Sigmoid colon (tissue), 7 donors: ENCODE data around the gene COG4. TPM values are rescaled to one million over a fixed set of nuclear protein-coding genes. Genes with fewer than 3 reads are reported as not detected.

ENCODE experiments used
- DNase-seq: peaks from one replicate; pipeline ENCODE4 v3.0.0-alpha.2; 2019
- H3K27ac ChIP-seq, 4 donors: fragments of 200-600 bp; sonication (generic); one replicate each; pipeline ENCODE4 v1.5.1; 2016 to 2019; ENCODE audit warnings: mild to moderate bottlenecking in 1 of 4
- H3K27me3 ChIP-seq, 3 donors: fragments of 200-600 bp; sonication (generic); one replicate each; pipeline ENCODE4 v1.5.1; 2019; ENCODE audit warnings: mild to moderate bottlenecking in 1 of 3
- H3K36me3 ChIP-seq, 4 donors: fragments of 200-600 bp; sonication (generic); one replicate each; pipeline ENCODE4 v1.5.1; 2016 to 2019
- H3K4me1 ChIP-seq, 4 donors: fragments of 200-600 bp; sonication (generic); one replicate each; pipeline ENCODE4 v1.5.1; 2017 to 2019
- H3K4me3 ChIP-seq, 4 donors: fragments of 200-600 bp; sonication (generic); one replicate each; pipeline ENCODE4 v1.5.1; 2017 to 2019; ENCODE audit warnings: mild to moderate bottlenecking in 2 of 4, moderate library complexity in 1 of 4
- H3K9me3 ChIP-seq, 4 donors: fragments of 200-600 bp in 3 of 4; sonication (generic) in 3 of 4; one replicate each; pipeline versions ENCODE4 v1.5.1 to v1.6.1; 2013 to 2019
- CTCF ChIP-seq, 4 experiments: fragments of 450-650 bp in 3 of 4; fragments of 200-600 bp in 1 of 4; IDR thresholded peaks; one replicate each; pipeline ENCODE4 v1.5.1; 2016 to 2019; ENCODE audit warnings: antibody characterized with exemption in 4 of 4, mild to moderate bottlenecking in 3 of 4, moderate library complexity in 2 of 4
- EP300 ChIP-seq, 4 donors: sonication (generic); formaldehyde crosslinking; IDR thresholded peaks; one replicate each; pipeline ENCODE4 v1.6.1; 2017; ENCODE audit warnings: antibody characterized with exemption in 4 of 4
- POLR2A ChIP-seq, 2 donors: fragments of 450-650 bp; IDR thresholded peaks; one replicate each; pipeline ENCODE4 v1.6.1; 2016; ENCODE audit warnings: antibody characterized with exemption in 2 of 2, mild to moderate bottlenecking in 2 of 2, moderate library complexity in 2 of 2
- POLR2AphosphoS5 ChIP-seq, 4 donors: sonication (generic); formaldehyde crosslinking; IDR thresholded peaks; one replicate each; pipeline ENCODE4 v1.6.1; 2017; ENCODE audit warnings: antibody characterized with exemption in 4 of 4
- WGBS, 2 donors: extraction: QIAGEN DNeasy Blood & Tissue Kit; methylation state at CpG; one replicate each; pipeline ENCODE4 v1.1.7; 2013; 5-methylcytosine and 5-hydroxymethylcytosine counted together
- intact Hi-C: fragments of 100-400 bp; cut with DNase I; formaldehyde crosslinking; loops from one replicate; pipeline ENCODE4 v1.15.1; 2023
- polyA plus RNA-seq, 3 donors: library from polyadenylated mRNA; stranded (reverse); fragments of 200-250 nt; gene quantifications; one replicate each; pipeline ENCODE4 v1.2.3, GENCODE V29; 2013
- total RNA-seq, 4 donors: library from RNA; depleted of rRNA; stranded (reverse); fragments of >200 nt; gene quantifications; one replicate each; pipeline ENCODE4 v1.1.0, GENCODE V29; 2016
- donor health status: healthy with polysubstance abuse.
- donor health status: Bipolar disorder and iron deficiency.
- donor health status: healthy.

The COG4 gene
- total and polyA plus RNA-seq, 7 donors: 25.2 to 51.0 (median 32.7) TPM

- H3K27ac ChIP-seq: no peak overlapping the region
- DNase-seq: no peak
- no peaks in the 10 kb centered on the region for H3K27me3 ChIP-seq
- no peaks in the 10 kb centered on the region for H3K4me1 ChIP-seq
- H3K9me3 ChIP-seq: no peaks in the 10 kb centered on the region
- H3K36me3 ChIP-seq: peaks cover 9 to 81% (median 24%) of the 10 kb centered on the region in 4 donors
- intact Hi-C loops: no loop called here
- 91% methylated on average over 5 of the region's 5 CpGs for WGBS, 2 donors
- TF ChIP-seq CTCF (IDR thresholded peaks at IDR 0.05) (no peak), EP300 (IDR thresholded peaks at IDR 0.05) (no peak), POLR2AphosphoS5 (IDR thresholded peaks at IDR 0.05) (no peak), POLR2A (IDR thresholded peaks at IDR 0.05) (no peak)
- H3K4me3 ChIP-seq: no peak overlapping the region
These were observed 39.9 kb downstream of the COG4 start for GRCh38 chr16:70483426-70483825.

DNA sequence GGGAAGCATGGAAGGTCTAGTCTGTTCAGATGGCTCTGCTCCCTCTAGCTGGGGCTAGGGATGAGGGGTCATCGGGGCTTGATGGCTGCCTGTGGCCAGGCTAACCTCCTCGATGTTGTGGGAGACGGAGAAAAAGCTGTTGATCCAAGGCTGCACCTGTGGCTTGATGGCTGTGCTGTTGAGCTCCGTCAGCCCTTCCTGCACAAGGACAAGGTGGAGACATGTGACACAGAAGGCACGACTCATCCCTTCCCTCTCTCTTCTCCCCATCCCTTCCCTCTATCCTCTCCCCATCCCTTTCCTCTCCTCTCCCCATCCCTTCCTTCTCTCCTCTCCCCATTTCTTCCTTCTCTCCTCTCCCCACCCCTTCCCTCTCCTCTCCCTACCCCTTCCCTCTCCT, 40.7 kb downstream of the COG4 start:
- H3K27ac ChIP-seq: no peak overlapping the region
- no peaks in the 10 kb centered on the region for H3K27me3 ChIP-seq
- H3K9me3 ChIP-seq: no peaks in the 10 kb centered on the region
- H3K4me1 ChIP-seq: no peaks in the 10 kb centered on the region
- intact Hi-C loops: no loop called here
- H3K36me3 ChIP-seq: peaks cover 9 to 82% (median 24%) of the 10 kb centered on the region in 4 donors
- H3K4me3 ChIP-seq: no peak overlapping the region
- DNase-seq: no peak
- WGBS, 2 donors: 86 to 87% methylated on average over 5 of the region's 5 CpGs
- TF ChIP-seq POLR2AphosphoS5 (IDR thresholded peaks at IDR 0.05): no peak
- no peak for TF ChIP-seq POLR2A (IDR thresholded peaks at IDR 0.05)
- no peak for TF ChIP-seq EP300 (IDR thresholded peaks at IDR 0.05)
- no peak for TF ChIP-seq CTCF (IDR thresholded peaks at IDR 0.05)

- 67 to 91% methylated on average over 7 of the region's 7 CpGs for WGBS, 2 donors
- TF ChIP-seq EP300 (IDR thresholded peaks at IDR 0.05) (no peak), POLR2A (IDR thresholded peaks at IDR 0.05) (no peak), POLR2AphosphoS5 (IDR thresholded peaks at IDR 0.05) (no peak), CTCF (IDR thresholded peaks at IDR 0.05) (no peak)
- intact Hi-C loops: no loop called here
- H3K36me3 ChIP-seq: peaks cover 9 to 82% (median 24%) of the 10 kb centered on the region in 4 donors
- H3K27ac ChIP-seq: no peak overlapping the region
- H3K9me3 ChIP-seq: no peaks in the 10 kb centered on the region
- no peaks in the 10 kb centered on the region for H3K27me3 ChIP-seq
- no peaks in the 10 kb centered on the region for H3K4me1 ChIP-seq
- no peak overlapping the region for H3K4me3 ChIP-seq
- no peak for DNase-seq
These were observed 41.3 kb downstream of the COG4 start for GRCh38 chr16:70481929-70482536.

DNA sequence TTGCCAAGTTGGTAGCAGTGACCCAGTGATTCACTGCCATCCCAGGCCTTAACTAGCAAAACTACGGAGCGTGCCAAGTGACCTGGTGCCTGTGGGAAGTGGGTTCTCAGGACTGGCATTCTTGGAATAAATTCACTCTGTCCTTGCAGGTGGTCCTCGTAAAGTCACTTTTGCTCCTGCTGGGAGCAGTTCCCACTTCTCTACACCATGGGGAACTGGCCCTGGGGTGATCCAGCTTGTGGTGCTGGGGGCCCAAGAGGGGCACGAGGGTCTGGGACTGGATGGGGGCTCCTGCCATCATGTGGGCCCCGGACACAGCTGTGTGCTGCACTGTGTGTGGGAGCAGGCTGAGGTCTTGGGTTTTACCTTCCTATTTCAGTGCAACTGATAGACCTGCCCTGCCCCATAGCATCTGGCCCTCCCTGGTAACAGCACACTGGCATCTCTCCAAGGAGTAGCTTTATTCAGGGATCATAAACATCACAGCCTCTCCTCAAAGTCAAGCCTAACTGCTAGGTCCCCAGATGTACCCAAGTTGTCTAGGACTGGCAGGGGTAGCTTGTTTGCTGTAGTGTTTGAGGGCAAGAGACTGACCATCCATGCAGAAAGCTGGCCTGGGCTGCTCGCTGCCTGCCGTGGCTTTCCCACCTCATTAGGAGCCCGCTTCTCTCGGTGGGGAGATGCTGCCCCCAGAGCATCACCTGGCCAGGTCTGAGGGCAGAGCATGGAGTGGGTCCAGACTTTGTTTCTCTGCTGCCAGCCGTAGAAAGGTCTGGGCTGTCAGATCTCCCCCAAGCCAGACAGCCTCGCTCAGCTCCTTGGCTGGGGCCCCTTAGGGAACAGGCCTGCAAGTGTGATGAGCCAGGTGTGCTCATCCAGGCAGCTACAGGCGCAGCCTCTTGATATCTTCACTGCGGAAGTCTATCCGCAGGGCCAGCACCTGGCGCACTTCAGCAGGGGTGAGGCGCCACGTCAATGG, 42.9 kb downstream of the COG4 start:
- no peaks in the 10 kb centered on the region for H3K27me3 ChIP-seq
- H3K9me3 ChIP-seq: no peaks in the 10 kb centered on the region
- H3K4me3 ChIP-seq: no peak overlapping the region
- intact Hi-C loops: no loop called here
- peaks cover 0 to 4% (median 0%) of the 10 kb centered on the region in 4 donors for H3K4me1 ChIP-seq
- WGBS, 2 donors: 81 to 89% methylated on average over 17 of the region's 17 CpGs
- no peak overlapping the region for H3K27ac ChIP-seq
- TF ChIP-seq POLR2A (IDR thresholded peaks at IDR 0.05): no peak
- TF ChIP-seq CTCF (IDR thresholded peaks at IDR 0.05): no peak
- no peak for TF ChIP-seq POLR2AphosphoS5 (IDR thresholded peaks at IDR 0.05)
- TF ChIP-seq EP300 (IDR thresholded peaks at IDR 0.05): no peak
- H3K36me3 ChIP-seq: peaks cover 11 to 72% (median 27%) of the 10 kb centered on the region in 4 donors
- DNase-seq: no peak
